NCI-H1105 treated with DMSO at 0.1 percent for 48 hours (cell line): Measurements from ENCODE around the gene EMX2.

ENCODE experiments used
- DNase-seq: peaks from one replicate; lab custom pipeline; 2025; lab: John Stamatoyannopoulos, UW

EMX2 gene

GRCh38 chr10:117544711-117545140 is 2.2 kb downstream of the EMX2 start:
- no peak for DNase-seq

- no peak for DNase-seq
Observed at GRCh38 chr10:117545141-117546019, 2.8 kb downstream of the EMX2 start.

GRCh38 chr10:117546020-117546580 is 3.6 kb downstream of the EMX2 start:
- DNase-seq, result no peak

- no peak for DNase-seq
Observed at GRCh38 chr10:117546581-117547015, 4.1 kb downstream of the EMX2 start.

GRCh38 chr10:117547016-117547715 is 4.6 kb downstream of the EMX2 start:
- no peak for DNase-seq

- no peak for DNase-seq
Observed at GRCh38 chr10:117547716-117548668, 5.4 kb downstream of the EMX2 start.

GRCh38 chr10:117549100-117549585 is 6.6 kb downstream of the EMX2 start:
- no peak for DNase-seq

GRCh38 chr10:117550076-117550475 is 7.5 kb downstream of the EMX2 start:
- DNase-seq, result no peak

GRCh38 chr10:117550599-117551329 is 8.2 kb downstream of the EMX2 start:
- no peak for DNase-seq

- DNase-seq, result no peak
Observed at GRCh38 chr10:117551330-117552155, 9.0 kb downstream of the EMX2 start.

GRCh38 chr10:117552156-117552631 is 9.6 kb downstream of the EMX2 start:
- no peak for DNase-seq

GRCh38 chr10:117552701-117553141 is 10.2 kb downstream of the EMX2 start:
- no peak for DNase-seq

GRCh38 chr10:117553142-117553814 is 10.7 kb downstream of the EMX2 start:
- no peak for DNase-seq

- DNase-seq, result no peak
Observed at GRCh38 chr10:117553815-117554172, 11.2 kb downstream of the EMX2 start.

- no peak for DNase-seq
Observed at GRCh38 chr10:117554241-117554814, 11.8 kb downstream of the EMX2 start.

GRCh38 chr10:117555017-117555416 is 12.5 kb downstream of the EMX2 start:
- no peak for DNase-seq

- DNase-seq, result no peak
Observed at GRCh38 chr10:117555863-117556262, 13.3 kb downstream of the EMX2 start.

- no peak for DNase-seq
Observed at GRCh38 chr10:117556356-117556755, 13.8 kb downstream of the EMX2 start.

GRCh38 chr10:117559712-117560111 is 17.2 kb downstream of the EMX2 start:
- no peak for DNase-seq
